ENCODE measurements around the gene CNIH2. TPM values are rescaled to one million over a fixed set of nuclear protein-coding genes. Genes with fewer than 3 reads are reported as not detected.
A peak's percentile ranks its signal among the peaks of the same experiment; 100 is the strongest.

Gene CNIH2
- total and polyA plus RNA-seq, 2 of the 13 experiments (the other 11 are each of a cell fraction or from before 2014, with no cell fraction given), result 0.60 to 0.69 TPM

GRCh38 chr11:66267379-66268243 is 10.4 kb upstream of the CNIH2 start (continued):
- no peak for TF ChIP-seq ZNF770 (CRISPR knock-in tag; IDR thresholded peaks at IDR 0.05)
- peak; percentile 42; the same call in 1 of the 2 replicates for TF ChIP-seq TIGD3 (CRISPR knock-in tag; IDR thresholded peaks at IDR 0.05; ENCODE audit: borderline replicate concordance)
- no peak for TF ChIP-seq KMT2B (CRISPR knock-in tag; IDR thresholded peaks at IDR 0.05)
- TF ChIP-seq SNAI1 (CRISPR knock-in tag; IDR thresholded peaks at IDR 0.05; ENCODE audit: borderline replicate concordance), result no peak
- no peak for TF ChIP-seq ZNF749 (CRISPR knock-in tag; IDR thresholded peaks at IDR 0.05; ENCODE audit: borderline replicate concordance)
- no peak for TF ChIP-seq FOSL2 (CRISPR knock-in tag; IDR thresholded peaks at IDR 0.05)
- TF ChIP-seq CAMTA2 (CRISPR knock-in tag; IDR thresholded peaks at IDR 0.05; ENCODE audit: borderline replicate concordance), result no peak
- no peak for TF ChIP-seq ZFP36L1 (CRISPR knock-in tag; IDR thresholded peaks at IDR 0.05)
- peak; percentile 80 for TF ChIP-seq KDM2A (CRISPR knock-in tag; IDR thresholded peaks at IDR 0.05; ENCODE audit: borderline replicate concordance, low read depth)
- TF ChIP-seq ZNF343 (CRISPR knock-in tag; IDR thresholded peaks at IDR 0.05), result 0 out of 2 replicates have a peak, but pooled peaks have one; percentile 12
- TF ChIP-seq CHD2 (IDR thresholded peaks at IDR 0.05; ENCODE audit: low read depth, low read length), result peak; percentile 94
- TF ChIP-seq ZBTB3 (CRISPR knock-in tag; IDR thresholded peaks at IDR 0.05; ENCODE audit: borderline replicate concordance, low read depth), result no peak
- no peak for TF ChIP-seq HOXA7 (CRISPR knock-in tag; IDR thresholded peaks at IDR 0.05)
- no peak for TF ChIP-seq NFE2L1 (CRISPR knock-in tag; IDR thresholded peaks at IDR 0.05; ENCODE audit: borderline replicate concordance)
- TF ChIP-seq PCBP1 (IDR thresholded peaks at IDR 0.05; ENCODE audit: borderline replicate concordance, low read depth, low read length), result 0 out of 2 replicates have a peak, but pooled peaks have one; percentile 35
- no peak for TF ChIP-seq NBN (conservative IDR thresholded peaks at IDR 0.05)
- peak; percentile 29 for TF ChIP-seq MED8 (CRISPR knock-in tag; IDR thresholded peaks at IDR 0.05; ENCODE audit: insufficient replicate concordance)
- TF ChIP-seq GATA4 (IDR thresholded peaks at IDR 0.05; ENCODE audit: borderline replicate concordance, low read depth), result no peak
- TF ChIP-seq HNRNPH1 (optimal IDR thresholded peaks at IDR 0.05; ENCODE audit: low read depth, low read length), result no peak
- TF ChIP-seq IRF1 (CRISPR knock-in tag; IDR thresholded peaks at IDR 0.05; ENCODE audit: low read depth), result no peak
- TF ChIP-seq TP53 (CRISPR knock-in tag; conservative IDR thresholded peaks at IDR 0.05), result no peak; the same call in 1 of the 2 replicates
- no peak for TF ChIP-seq PPARG (CRISPR knock-in tag; conservative IDR thresholded peaks at IDR 0.05)
- TF ChIP-seq ZNF678 (CRISPR knock-in tag; IDR thresholded peaks at IDR 0.05), result no peak
- TF ChIP-seq ZNF570 (CRISPR knock-in tag; IDR thresholded peaks at IDR 0.05; ENCODE audit: borderline replicate concordance), result no peak
- 0 out of 2 replicates have a peak, but pooled peaks have one; percentile 72 for TF ChIP-seq KLF12 (CRISPR knock-in tag; IDR thresholded peaks at IDR 0.05; ENCODE audit: borderline replicate concordance)
- TF ChIP-seq HOXA3 (CRISPR knock-in tag; IDR thresholded peaks at IDR 0.05), result no peak
- TF ChIP-seq TBL1XR1 (IDR thresholded peaks at IDR 0.05; ENCODE audit: borderline replicate concordance, low read length, partially characterized antibody), result no peak

Measured in HepG2 (cell line).